H1 (cell line): ENCODE results near the gene TXNDC2. TPM values are rescaled to one million over a fixed set of nuclear protein-coding genes. Genes with fewer than 3 reads are reported as not detected.

ENCODE experiments used
- CTCF ChIA-PET: fragments of 300-600 bp; sonication (Branson Sonifier 250); formaldehyde crosslinking; loops from one replicate; lab custom pipeline; 2021; ENCODE audit not compliant: partially characterized antibody; lab: Charles Lee
- POLR2A ChIA-PET: fragments of 300-600 bp; sonication (Branson Sonifier 250); formaldehyde crosslinking; loops from one replicate; lab custom pipeline; 2021; ENCODE audit warnings: inconsistent platforms; ENCODE audit not compliant: partially characterized antibody; lab: Charles Lee
- DNase-seq, 2 experiments: peaks; one replicate each; pipeline versions ENCODE4 v3.0.0 to v3.0.0-alpha.2; 2010 to 2022; ENCODE audit warnings: low spot score in 2 of 2, low read depth in 1 of 2, mixed read lengths in 1 of 2
- FAIRE-seq: peaks from 2 replicates; lab custom pipeline; 2011; peaks lifted over from hg19 to GRCh38; lab: Jason Lieb, UNC
- H2AFZ ChIP-seq: 2 replicates; pipeline ENCODE4 v1.8.1; 2012; ENCODE audit warnings: low read length, inconsistent platforms
- H2AK5ac ChIP-seq: 2 replicates; pipeline ENCODE4 v1.6.1; 2013; ENCODE audit warnings: low read depth, low read length
- H2BK120ac ChIP-seq: replicated peaks from 2 replicates; pipeline ENCODE3; 2013; ENCODE audit warnings: low read depth, low read length, inconsistent platforms
- H2BK12ac ChIP-seq: 2 replicates; pipeline ENCODE4 v1.6.1; 2013; ENCODE audit warnings: low read depth, low read length
- H2BK15ac ChIP-seq: 2 replicates; pipeline ENCODE4 v1.6.1; 2013; ENCODE audit warnings: low read length
- H2BK20ac ChIP-seq: 2 replicates; pipeline ENCODE4 v1.6.1; 2013; ENCODE audit warnings: low read length
- H2BK5ac ChIP-seq: 2 replicates; pipeline ENCODE4 v1.6.1; 2013; ENCODE audit warnings: low read depth, low read length
- H3K14ac ChIP-seq: 2 replicates; pipeline ENCODE4 v1.6.1; 2013; ENCODE audit warnings: inconsistent platforms; ENCODE audit not compliant: insufficient read length
- H3K18ac ChIP-seq: 2 replicates; pipeline ENCODE4 v1.6.1; 2013; ENCODE audit warnings: low read length; ENCODE audit errors: extremely low read depth
- H3K23ac ChIP-seq: 2 replicates; pipeline ENCODE4 v1.6.1; 2013; ENCODE audit warnings: inconsistent platforms; ENCODE audit not compliant: insufficient read length
- H3K23me2 ChIP-seq: 2 replicates; pipeline ENCODE4 v1.6.1; 2013; ENCODE audit warnings: low read depth, low read length
- H3K27ac ChIP-seq: 2 replicates; pipeline ENCODE4 v1.6.1; 2011; ENCODE audit warnings: low read depth, low read length, inconsistent platforms
- H3K27me3 ChIP-seq, 4 experiments: replicated peaks in 1 of 4; 1 replicate in 1 of 4; 2 replicates in 3 of 4; pipeline versions ENCODE4 v1.6.1 to v1.8.1; 2011 to 2013; ENCODE audit warnings: low read length in 3 of 4, mild to moderate bottlenecking in 3 of 4, inconsistent platforms in 2 of 4, mixed read lengths in 2 of 4, moderate library complexity in 1 of 4; ENCODE audit not compliant: control insufficient read depth in 3 of 4, insufficient read depth in 3 of 4; ENCODE audit errors: extremely low read depth in 1 of 4
- H3K36me3 ChIP-seq, 4 experiments: 2 replicates each; pipeline versions ENCODE4 v1.6.1 to v1.8.1; 2011 to 2013; ENCODE audit warnings: mild to moderate bottlenecking in 4 of 4, low read length in 3 of 4, moderate library complexity in 2 of 4, control low read depth in 1 of 4, inconsistent platforms in 1 of 4; ENCODE audit not compliant: insufficient read depth in 4 of 4, control insufficient read depth in 2 of 4
- H3K4ac ChIP-seq: replicated peaks from 2 replicates; pipeline ENCODE3; 2013; ENCODE audit warnings: low read length, low read depth, mixed read lengths, inconsistent platforms; ENCODE audit not compliant: insufficient read length
- H3K4me1 ChIP-seq, 4 experiments: replicated peaks in 1 of 4; 1 replicate in 1 of 4; 2 replicates in 3 of 4; pipeline versions ENCODE4 v1.6.1 to v1.8.1; 2011 to 2013; ENCODE audit warnings: low read length in 3 of 4, inconsistent platforms in 2 of 4, mixed read lengths in 1 of 4; ENCODE audit not compliant: insufficient read depth in 4 of 4, control insufficient read depth in 3 of 4
- H3K4me2 ChIP-seq, 2 experiments: 2 replicates each; pipeline versions ENCODE4 v1.6.1 to v1.8.1; 2011 to 2013; ENCODE audit warnings: low read depth in 2 of 2, low read length in 2 of 2, control low read depth in 1 of 2, inconsistent platforms in 1 of 2, mild to moderate bottlenecking in 1 of 2; ENCODE audit not compliant: insufficient read depth in 1 of 2
- H3K4me3 ChIP-seq, 4 experiments: fragments of 200-600, 300-600 bp in 1 of 4; sonication (generic), shearing (Covaris generic), sonication (Bioruptor Twin) in 1 of 4; 2 replicates each; pipeline versions ENCODE4 v1.5.1 to v1.8.1; 2011 to 2016; ENCODE audit warnings: low read length in 4 of 4, low read depth in 3 of 4, control low read depth in 2 of 4, inconsistent platforms in 2 of 4, mild to moderate bottlenecking in 2 of 4, mixed read lengths in 1 of 4, moderate library complexity in 1 of 4; ENCODE audit not compliant: insufficient read depth in 2 of 4; ENCODE audit errors: extremely low read depth in 1 of 4
- H3K56ac ChIP-seq: replicated peaks from 2 replicates; pipeline ENCODE3; 2013; ENCODE audit warnings: low read depth, mild to moderate bottlenecking, mixed read lengths, low read length, inconsistent platforms; ENCODE audit not compliant: insufficient read length
- H3K79me1 ChIP-seq: 2 replicates; pipeline ENCODE4 v1.6.1; 2013; ENCODE audit warnings: low read depth, low read length, control low read depth
- H3K79me2 ChIP-seq, 2 experiments: 2 replicates each; pipeline versions ENCODE4 v1.6.1 to v1.8.1; 2012 to 2013; ENCODE audit warnings: low read length in 2 of 2, mild to moderate bottlenecking in 2 of 2, inconsistent platforms in 1 of 2; ENCODE audit not compliant: insufficient read depth in 2 of 2, control insufficient read depth in 1 of 2
- H3K9ac ChIP-seq, 4 experiments: replicated peaks in 1 of 4; 1 replicate in 1 of 4; 2 replicates in 3 of 4; pipeline versions ENCODE4 v1.6.1 to v1.8.1; 2011 to 2013; ENCODE audit warnings: low read depth in 3 of 4, low read length in 3 of 4, control low read depth in 2 of 4, mild to moderate bottlenecking in 2 of 4, moderate library complexity in 2 of 4, inconsistent platforms in 1 of 4; ENCODE audit errors: extremely low read depth in 1 of 4
- H3K9me3 ChIP-seq, 2 experiments: 2 replicates each; pipeline versions ENCODE4 v1.6.1 to v1.8.1; 2012 to 2013; ENCODE audit warnings: mild to moderate bottlenecking in 2 of 2, moderate library complexity in 2 of 2, control low read depth in 1 of 2, inconsistent platforms in 1 of 2, low read depth in 1 of 2, low read length in 1 of 2, mixed read lengths in 1 of 2; ENCODE audit not compliant: insufficient read depth in 2 of 2
- H4K20me1 ChIP-seq, 2 experiments: replicated peaks in 1 of 2; 2 replicates each; pipeline versions ENCODE3 to v1.8.1; 2011 to 2013; ENCODE audit warnings: inconsistent platforms in 2 of 2, low read length in 2 of 2, mild to moderate bottlenecking in 1 of 2; ENCODE audit not compliant: insufficient read depth in 2 of 2, control insufficient read depth in 1 of 2
- H4K5ac ChIP-seq: 2 replicates; pipeline ENCODE4 v1.6.1; 2013; ENCODE audit warnings: low read length, low read depth, mixed read lengths, inconsistent platforms; ENCODE audit not compliant: insufficient read length
- H4K8ac ChIP-seq: 2 replicates; pipeline ENCODE4 v1.8.0; 2013; ENCODE audit warnings: mild to moderate bottlenecking, moderate library complexity, low read length, inconsistent platforms; ENCODE audit not compliant: insufficient read depth; ENCODE audit errors: extremely low read depth
- H4K91ac ChIP-seq: replicated peaks from 2 replicates; pipeline ENCODE3; 2013; ENCODE audit warnings: low read length, mixed read lengths, inconsistent platforms; ENCODE audit not compliant: insufficient read length
- CHD1 ChIP-seq: IDR thresholded peaks from 2 replicates; pipeline ENCODE4 v1.6.1; 2012; ENCODE audit warnings: low read depth, low read length, improper control_type of control experiment
- HDAC6 ChIP-seq: IDR thresholded peaks from one replicate; pipeline ENCODE4 v1.7.1; 2012; ENCODE audit warnings: low read depth, mild to moderate bottlenecking, inconsistent platforms, low read length, moderate library complexity
- KDM1A ChIP-seq: fragments of 200-600, 300-600 bp; sonication (generic); IDR thresholded peaks from 2 replicates; pipeline ENCODE4 v1.7.1; 2016; ENCODE audit warnings: mild to moderate bottlenecking, low read length, borderline replicate concordance
- KDM4A ChIP-seq: IDR thresholded peaks from one replicate; pipeline ENCODE4 v1.7.1; 2012; ENCODE audit warnings: low read depth, mild to moderate bottlenecking, moderate library complexity, low read length, inconsistent platforms; ENCODE audit not compliant: severe bottlenecking
- PHF8 ChIP-seq: fragments of 200-600 bp; sonication (generic); conservative IDR thresholded peaks from 2 replicates; pipeline ENCODE4 v1.7.1; 2012; ENCODE audit warnings: low read depth, mild to moderate bottlenecking, inconsistent platforms, low read length, moderate library complexity
- POU5F1 ChIP-seq: IDR thresholded peaks from 2 replicates; pipeline ENCODE4 v1.6.1; 2011; ENCODE audit warnings: low read depth, mild to moderate bottlenecking, low read length, moderate library complexity
- RFX5 ChIP-seq: IDR thresholded peaks from 2 replicates; pipeline ENCODE4 v1.6.1; 2011; ENCODE audit warnings: low read depth, low read length, improper control_type of control experiment, borderline replicate concordance
- SIX5 ChIP-seq: IDR thresholded peaks from 2 replicates; pipeline ENCODE4 v1.6.1; 2011; ENCODE audit warnings: mild to moderate bottlenecking, low read depth, low read length
- SP4 ChIP-seq: IDR thresholded peaks from 2 replicates; pipeline ENCODE4 v1.6.1; 2012; ENCODE audit warnings: low read length, inconsistent platforms
- SUZ12 ChIP-seq: fragments of 200-600 bp; sonication (generic); IDR thresholded peaks from 2 replicates; pipeline ENCODE4 v1.6.1; 2012; ENCODE audit warnings: mild to moderate bottlenecking, inconsistent platforms, low read length, moderate library complexity, mixed read lengths
- WGBS, 2 experiments: shearing (Covaris generic) in 1 of 2; methylation state at CpG; one replicate each; pipeline versions ENCODE4 v1.1.6 to v1.1.7; 2013 to 2015; ENCODE audit warnings: low lambda C conversion rate in 2 of 2, mixed read lengths in 2 of 2, inconsistent platforms in 1 of 2, low coverage in 1 of 2, missing lambda C conversion rate in 1 of 2; ENCODE audit not compliant: insufficient replicate concordance in 2 of 2, insufficient coverage in 1 of 2, insufficient read length in 1 of 2; ENCODE audit errors: extremely low coverage in 1 of 2, missing lambda C conversion rate in 1 of 2; 5-methylcytosine and 5-hydroxymethylcytosine counted together
- polyA plus RNA-seq, 7 experiments: library from polyadenylated mRNA; depleted of rRNA in 3 of 7; stranded (reverse) in 5 of 7; unstranded in 2 of 7; fragments of >200 nt in 5 of 7; fragments of 200-250 nt in 2 of 7; gene quantifications; 1 replicate in 5 of 7; 2 replicates in 1 of 7; 4 replicates in 1 of 7; pipeline versions ENCODE4 v1.2.1 to v1.2.3, GENCODE V29; 2011 to 2013; ENCODE audit warnings: missing spikeins in 2 of 7, mixed read lengths in 2 of 7
- total RNA-seq: library from RNA; stranded (reverse); fragmentation: NEBNext Ultra II Directional; extraction: Animal tissue kit (Norgen Biotek cat#: 25700); gene quantifications from 2 replicates; pipeline ENCODE4 v1.2.1, GENCODE V29; 2021

Gene TXNDC2
- total and polyA plus RNA-seq, 2 of the 8 experiments (the other 6 are each of a cell fraction or from before 2014, with no cell fraction given), result 0.09 TPM; not detected in 1

- Histone ChIP-seq H4K20me1 (no peaks in the 10 kb centered on the region), H3K4ac (no peak overlapping the region), H2BK15ac (no peak overlapping the region), H3K23me2 (no peaks in the 10 kb centered on the region; the same call in 1 of the 2 replicates), H3K27ac (no peak overlapping the region), H2BK12ac (no peak overlapping the region), H3K4me2 (no peak overlapping the region), H2AFZ (no peak overlapping the region), H3K4me1 (peaks cover 0 to 2% (median 0%) of the 10 kb centered on the region in 4 experiments; a peak in 1 of 7 replicates), H3K36me3 (no peaks in the 10 kb centered on the region; a peak in 1 of 8 replicates), H3K14ac (no peak overlapping the region), H4K8ac (no peak overlapping the region), H3K23ac (no peak overlapping the region), H3K56ac (no peak overlapping the region), H2BK5ac (no peak overlapping the region), H3K9ac (no peak overlapping the region), H2BK20ac (no peak overlapping the region), H4K5ac (no peak overlapping the region), H3K79me2 (no peaks in the 10 kb centered on the region), H4K91ac (no peak overlapping the region), H3K79me1 (no peaks in the 10 kb centered on the region), H2AK5ac (no peak overlapping the region), H3K27me3 (peaks cover 0 to 2% (median 0%) of the 10 kb centered on the region in 4 experiments; a peak in 1 of 7 replicates), H3K9me3 (peaks cover 12 to 17% of the 10 kb centered on the region in 2 experiments; a peak in 3 of 4 replicates), H3K18ac (no peak overlapping the region), H3K4me3 (no peak overlapping the region), H2BK120ac (no peak overlapping the region)
- WGBS, 2 experiments, result 74% methylated on average over 2 of the region's 2 CpGs; no CpG with 5 or more reads in 1 of the 2 experiments
- DNase-seq (no peak), FAIRE-seq (no peak)
- CTCF ChIA-PET, result no interaction called here
- TF ChIP-seq RFX5 (no peak), KDM4A (no peak), SIX5 (no peak), HDAC6 (no peak), SUZ12 (no peak), CHD1 (no peak), SP4 (no peak), KDM1A (no peak), POU5F1 (no peak), PHF8 (no peak)
- POLR2A ChIA-PET, result no interaction called here
Observed at GRCh38 chr18:9863282-9863681, 22.5 kb upstream of the TXNDC2 start.
